ENCODE measurements around the gene XPO6. TPM values are rescaled to one million over a fixed set of nuclear protein-coding genes. Genes with fewer than 3 reads are reported as not detected.

The XPO6 gene
- total RNA-seq, 1 donor: 105 TPM

GRCh38 chr16:28084209-28084608, 127.6 kb downstream of the XPO6 start:
- H3K4me3 ChIP-seq (ENCODE audit: low read depth, low read length): no peak overlapping the region
- no peak for TF ChIP-seq CTCF (IDR thresholded peaks at IDR 0.05; ENCODE audit: insufficient read depth, low read depth, low read length)
- DNase-seq (ENCODE audit: low read depth): no peak

- no peak overlapping the region for H3K4me3 ChIP-seq (ENCODE audit: low read depth, low read length)
- DNase-seq (ENCODE audit: low read depth): peak; percentile 73
- no peak for TF ChIP-seq CTCF (IDR thresholded peaks at IDR 0.05; ENCODE audit: insufficient read depth, low read depth, low read length)
Observed at GRCh38 chr16:28082624-28083023, 129.1 kb downstream of the XPO6 start.

GRCh38 chr16:28081391-28081968, 130.3 kb downstream of the XPO6 start:
- no peak overlapping the region for H3K4me3 ChIP-seq (ENCODE audit: low read depth, low read length)
- TF ChIP-seq CTCF (IDR thresholded peaks at IDR 0.05; ENCODE audit: insufficient read depth, low read depth, low read length): no peak
- DNase-seq (ENCODE audit: low read depth): peak; percentile 13

- no peak for DNase-seq (ENCODE audit: low read depth)
- no peak overlapping the region for H3K4me3 ChIP-seq (ENCODE audit: low read depth, low read length)
- no peak for TF ChIP-seq CTCF (IDR thresholded peaks at IDR 0.05; ENCODE audit: insufficient read depth, low read depth, low read length)
Observed at GRCh38 chr16:28078261-28078660, 133.5 kb downstream of the XPO6 start.

GRCh38 chr16:28073836-28074235, 137.9 kb downstream of the XPO6 start:
- no peak for TF ChIP-seq CTCF (IDR thresholded peaks at IDR 0.05; ENCODE audit: insufficient read depth, low read depth, low read length)
- H3K4me3 ChIP-seq (ENCODE audit: low read depth, low read length): no peak overlapping the region
- DNase-seq (ENCODE audit: low read depth): no peak

GRCh38 chr16:28072087-28072486, 139.7 kb downstream of the XPO6 start:
- no peak for DNase-seq (ENCODE audit: low read depth)
- H3K4me3 ChIP-seq (ENCODE audit: low read depth, low read length): no peak overlapping the region
- TF ChIP-seq CTCF (IDR thresholded peaks at IDR 0.05; ENCODE audit: insufficient read depth, low read depth, low read length): no peak

All from fibroblast of villous mesenchyme (primary cell).